KOPT-K1 (cell line): Measurements from ENCODE around the gene LAGE3.

Experiments
- H3K27ac ChIP-seq: fragments of 200-600 bp; sonication (generic); 2 replicates; pipeline ENCODE4 v1.5.1; 2016; ENCODE audit warnings: antibody characterized with exemption, mild to moderate bottlenecking, low read depth, low read length; ENCODE audit not compliant: poor library complexity, severe bottlenecking
- H3K36me3 ChIP-seq: fragments of 200-600 bp; sonication (generic); 2 replicates; pipeline ENCODE4 v1.5.1; 2017; ENCODE audit warnings: antibody characterized with exemption, mild to moderate bottlenecking, low read length, moderate library complexity; ENCODE audit not compliant: insufficient read depth
- H3K9me3 ChIP-seq: fragments of 200-600 bp; sonication (generic); 2 replicates; pipeline ENCODE4 v1.5.1; 2017; ENCODE audit warnings: antibody characterized with exemption, low read length, mild to moderate bottlenecking; ENCODE audit not compliant: insufficient read depth, poor library complexity, severe bottlenecking

The LAGE3 gene

GRCh38 chrX:154472685-154473632 is 6.1 kb downstream of the LAGE3 start:
- Histone ChIP-seq H3K9me3 (no peaks in the 10 kb centered on the region), H3K27ac (no peak overlapping the region), H3K36me3 (peaks cover 39% of the 10 kb centered on the region; the same call in 1 of the 2 replicates)

GRCh38 chrX:154471839-154472684 is 7.0 kb downstream of the LAGE3 start:
- Histone ChIP-seq H3K9me3 (no peaks in the 10 kb centered on the region), H3K27ac (no peak overlapping the region), H3K36me3 (peaks cover 45% of the 10 kb centered on the region; the same call in 1 of the 2 replicates)

- Histone ChIP-seq H3K9me3 (no peaks in the 10 kb centered on the region), H3K36me3 (peaks cover 53% of the 10 kb centered on the region; the same call in 1 of the 2 replicates), H3K27ac (no peak overlapping the region)
Measured at GRCh38 chrX:154470914-154471568, 8.0 kb downstream of the LAGE3 start.

DNA sequence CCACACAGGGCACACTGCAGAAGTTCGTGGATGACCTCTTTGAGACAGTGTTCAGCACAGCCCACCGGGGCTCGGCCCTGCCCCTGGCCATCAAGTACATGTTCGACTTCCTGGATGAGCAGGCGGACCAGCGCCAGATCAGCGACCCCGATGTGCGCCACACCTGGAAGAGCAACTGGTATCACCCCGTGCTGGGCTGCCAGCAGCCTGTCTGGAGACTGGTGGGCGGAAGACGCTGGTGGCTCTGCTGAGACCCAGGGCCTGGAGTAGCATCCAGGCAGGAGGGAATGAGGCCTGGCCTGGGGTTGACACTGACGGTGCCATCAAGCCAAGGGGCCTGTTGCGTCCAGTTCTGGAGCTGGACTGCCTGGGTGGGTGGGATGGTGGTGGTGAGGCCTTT is 8.6 kb downstream of the LAGE3 start:
- H3K27ac ChIP-seq, result no peak overlapping the region
- H3K36me3 ChIP-seq, result peaks cover 58% of the 10 kb centered on the region; the same call in 1 of the 2 replicates
- H3K9me3 ChIP-seq, result no peaks in the 10 kb centered on the region

DNA sequence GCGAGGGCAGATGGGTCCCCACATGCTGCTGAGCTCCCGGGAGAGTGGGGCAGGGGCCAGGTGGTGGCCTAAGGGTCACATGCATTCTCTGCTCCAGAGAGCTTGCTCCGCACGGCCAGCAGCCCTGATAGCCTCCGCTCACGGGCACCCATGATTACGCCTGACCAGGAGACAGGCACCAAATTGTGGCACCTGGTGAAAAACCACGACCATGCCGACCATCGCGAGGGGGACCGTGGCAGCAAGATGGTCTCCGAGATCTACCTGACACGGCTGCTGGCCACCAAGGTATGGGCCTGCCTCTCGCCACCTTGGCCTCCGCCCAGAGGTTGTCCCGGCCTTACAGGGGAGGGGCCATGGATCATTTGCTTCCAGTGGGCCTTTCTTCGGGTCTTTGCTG is 9.2 kb downstream of the LAGE3 start:
- peaks cover 63% of the 10 kb centered on the region; the same call in 1 of the 2 replicates for H3K36me3 ChIP-seq

GRCh38 chrX:154469114-154469513 is 10.0 kb downstream of the LAGE3 start:
- Histone ChIP-seq H3K9me3 (no peaks in the 10 kb centered on the region), H3K36me3 (peaks cover 71% of the 10 kb centered on the region; the same call in 1 of the 2 replicates), H3K27ac (no peak overlapping the region)

More for the DNA sequence above, 9.2 kb downstream of the LAGE3 start:
- Histone ChIP-seq H3K9me3 (no peaks in the 10 kb centered on the region), H3K27ac (no peak overlapping the region)

DNA sequence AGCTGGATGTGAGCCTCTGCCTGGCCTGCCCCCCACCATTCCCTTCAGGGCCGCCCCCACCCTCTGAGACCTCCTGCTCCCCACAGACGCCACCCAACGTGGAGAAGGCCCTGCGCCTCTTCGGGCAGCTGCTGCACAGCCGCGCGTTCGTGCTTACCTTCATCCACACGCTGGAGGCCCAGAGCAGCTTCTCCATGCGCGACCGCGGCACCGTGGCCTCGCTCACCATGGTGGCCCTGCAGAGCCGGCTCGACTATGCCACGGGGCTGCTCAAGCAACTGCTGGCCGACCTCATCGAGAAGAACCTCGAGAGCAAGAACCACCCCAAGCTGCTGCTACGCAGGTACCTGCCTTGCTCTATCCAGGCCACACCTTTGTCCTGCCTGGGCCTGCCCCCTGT is 10.9 kb downstream of the LAGE3 start:
- Histone ChIP-seq H3K9me3 (no peaks in the 10 kb centered on the region), H3K36me3 (peaks cover 72% of the 10 kb centered on the region; the same call in 1 of the 2 replicates), H3K27ac (no peak overlapping the region)

DNA sequence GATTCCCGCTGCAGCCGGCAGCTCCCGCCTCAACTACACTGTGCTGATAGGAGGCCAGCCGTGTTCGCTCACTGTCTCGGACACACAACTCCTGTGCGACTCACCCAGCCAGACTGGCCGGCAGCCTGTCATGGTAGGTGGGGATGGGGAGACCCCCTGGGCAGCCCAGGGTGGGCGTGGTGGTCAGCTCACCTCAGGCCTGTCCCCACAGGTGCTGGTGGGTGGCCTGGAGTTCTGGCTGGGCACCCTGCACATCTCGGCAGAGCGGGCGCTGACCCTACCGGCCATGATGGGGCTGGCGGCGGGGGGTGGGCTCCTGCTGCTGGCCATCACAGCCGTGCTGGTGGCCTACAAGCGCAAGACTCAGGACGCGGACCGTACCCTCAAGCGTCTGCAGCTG is 11.5 kb downstream of the LAGE3 start:
- no peaks in the 10 kb centered on the region for H3K9me3 ChIP-seq
- peaks cover 72% of the 10 kb centered on the region; the same call in 1 of the 2 replicates for H3K36me3 ChIP-seq
- H3K27ac ChIP-seq, result no peak overlapping the region

DNA sequence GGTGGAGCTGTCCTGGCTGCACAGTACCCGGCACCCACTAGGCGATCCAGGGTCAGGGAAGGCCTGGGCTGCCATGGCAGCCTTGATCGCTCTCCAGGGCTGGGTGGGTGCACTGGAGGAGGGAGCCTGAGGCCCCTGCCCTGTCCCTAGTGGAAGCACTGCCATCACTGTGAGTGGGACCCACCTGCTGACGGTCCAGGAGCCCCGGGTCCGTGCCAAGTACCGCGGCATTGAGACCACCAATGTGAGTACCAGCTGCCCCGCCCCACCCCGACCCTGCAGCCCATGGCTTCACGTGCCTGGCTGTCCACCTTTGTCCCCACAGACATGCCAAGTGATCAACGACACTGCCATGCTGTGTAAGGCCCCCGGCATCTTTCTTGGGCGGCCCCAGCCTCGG is 12.2 kb downstream of the LAGE3 start:
- Histone ChIP-seq H3K36me3 (peaks cover 76% of the 10 kb centered on the region; the same call in 1 of the 2 replicates), H3K27ac (no peak overlapping the region), H3K9me3 (no peaks in the 10 kb centered on the region)

DNA sequence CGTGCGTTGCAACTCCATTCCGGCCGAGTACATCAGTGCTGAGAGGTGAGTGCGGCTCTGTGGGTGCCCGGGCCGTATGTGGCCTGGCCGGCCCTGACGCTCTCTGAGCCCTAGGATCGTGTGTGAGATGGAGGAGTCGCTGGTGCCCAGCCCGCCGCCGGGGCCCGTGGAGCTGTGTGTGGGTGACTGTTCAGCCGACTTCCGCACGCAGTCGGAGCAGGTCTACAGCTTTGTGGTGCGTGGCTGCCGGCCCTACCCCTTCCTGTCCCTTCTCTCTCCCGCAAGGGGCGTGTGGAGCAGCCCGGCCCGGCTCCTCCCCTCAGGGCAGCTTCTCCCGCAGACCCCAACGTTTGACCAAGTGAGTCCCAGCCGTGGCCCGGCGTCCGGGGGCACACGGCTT is 13.0 kb downstream of the LAGE3 start:
- no peak overlapping the region for H3K27ac ChIP-seq
- H3K36me3 ChIP-seq, result peaks cover 71% of the 10 kb centered on the region; the same call in 1 of the 2 replicates
- no peaks in the 10 kb centered on the region for H3K9me3 ChIP-seq

- Histone ChIP-seq H3K36me3 (peaks cover 67% of the 10 kb centered on the region; the same call in 1 of the 2 replicates), H3K9me3 (no peaks in the 10 kb centered on the region), H3K27ac (no peak overlapping the region)
Measured at GRCh38 chrX:154465601-154466000, 13.5 kb downstream of the LAGE3 start.

GRCh38 chrX:154464806-154465365 is 14.2 kb downstream of the LAGE3 start:
- H3K36me3 ChIP-seq, result peaks cover 60% of the 10 kb centered on the region; the same call in 1 of the 2 replicates
- H3K27ac ChIP-seq, result no peak overlapping the region
- no peaks in the 10 kb centered on the region for H3K9me3 ChIP-seq

DNA sequence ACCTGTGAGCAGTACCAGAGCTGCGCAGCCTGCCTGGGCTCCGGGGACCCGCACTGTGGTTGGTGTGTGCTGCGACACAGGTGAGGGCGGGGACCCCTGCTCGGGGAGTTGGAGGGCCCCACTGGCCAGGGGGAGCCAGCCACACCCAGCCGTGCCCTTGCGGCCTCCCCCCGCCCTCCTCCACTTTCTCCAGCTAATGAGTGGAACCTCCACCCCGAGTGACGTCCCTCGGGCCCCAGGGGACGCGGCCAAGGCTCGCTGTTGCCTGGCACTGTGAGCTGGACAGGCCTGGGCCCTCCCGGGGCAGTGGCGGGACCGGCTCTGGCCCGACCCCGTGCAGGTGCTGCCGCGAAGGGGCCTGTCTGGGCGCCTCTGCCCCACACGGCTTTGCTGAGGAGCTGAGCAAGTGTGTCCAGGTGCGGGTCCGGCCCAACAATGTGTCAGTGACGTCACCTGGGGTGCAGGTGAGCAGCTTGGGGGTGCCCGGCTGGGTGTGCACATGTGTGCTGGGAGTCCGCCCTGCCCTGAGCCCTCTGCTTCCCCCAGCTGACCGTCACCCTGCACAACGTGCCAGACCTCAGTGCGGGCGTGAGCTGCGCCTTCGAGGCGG is 15.4 kb downstream of the LAGE3 start:
- no peak overlapping the region for H3K27ac ChIP-seq
- H3K9me3 ChIP-seq, result no peaks in the 10 kb centered on the region
- peaks cover 50% of the 10 kb centered on the region; the same call in 1 of the 2 replicates for H3K36me3 ChIP-seq

GRCh38 chrX:154462396-154462795 is 16.7 kb downstream of the LAGE3 start:
- peaks cover 36% of the 10 kb centered on the region; the same call in 1 of the 2 replicates for H3K36me3 ChIP-seq
- H3K27ac ChIP-seq, result no peak overlapping the region
- H3K9me3 ChIP-seq, result no peaks in the 10 kb centered on the region
